Thoracic aorta (tissue), 2 donors: ENCODE results near the gene MYO1D. TPM values are rescaled to one million over a fixed set of nuclear protein-coding genes. Genes with fewer than 3 reads are reported as not detected.

Source experiments
- ATAC-seq: fragments of 150-250 bp; one replicate; pipeline ENCODE4 v1.8.0; 2017; ENCODE audit warnings: low read depth; ENCODE audit not compliant: insufficient number of reproducible peaks, low FRiP score
- DNase-seq: peaks from one replicate; pipeline ENCODE4 v3.0.0-alpha.2; 2020; ENCODE audit warnings: low spot score
- H3K27ac ChIP-seq, 2 donors: fragments of 200-600 bp; sonication (generic); 1 replicate in 1 of 2; 2 replicates in 1 of 2; pipeline ENCODE4 v1.5.1; 2016; ENCODE audit warnings: mild to moderate bottlenecking in 2 of 2, moderate library complexity in 2 of 2
- H3K27me3 ChIP-seq: fragments of 200-600 bp; sonication (generic); replicated peaks from 2 replicates; pipeline ENCODE4 v1.6.0; 2016; ENCODE audit warnings: mild to moderate bottlenecking; ENCODE audit not compliant: insufficient read depth
- H3K36me3 ChIP-seq: fragments of 200-600 bp; sonication (generic); one replicate; pipeline ENCODE4 v1.5.1; 2016
- H3K4me1 ChIP-seq, 2 donors: fragments of 200-600 bp; sonication (generic); 1 replicate in 1 of 2; 2 replicates in 1 of 2; pipeline versions ENCODE4 v1.5.1 to v1.6.0; 2016; ENCODE audit warnings: low read depth in 2 of 2, mild to moderate bottlenecking in 1 of 2; ENCODE audit not compliant: control insufficient read depth in 1 of 2
- H3K4me3 ChIP-seq: fragments of 200-600 bp; sonication (generic); 2 replicates; pipeline ENCODE4 v1.5.1; 2016; ENCODE audit warnings: mild to moderate bottlenecking
- H3K9me3 ChIP-seq: fragments of 200-600 bp; sonication (generic); 2 replicates; pipeline ENCODE4 v1.5.1; 2016
- total RNA-seq, 2 donors: library from RNA; depleted of rRNA; stranded (reverse); fragments of >200 nt; gene quantifications; one replicate each; pipeline versions ENCODE4 v1.1.0 to v1.2.3, GENCODE V29; 2016
- TF ChIP-seq, protein P1 (sequence below): fragments of 200-600 bp; sonication (generic); IDR thresholded peaks from one replicate; pipeline ENCODE4 v1.5.1; 2019; ENCODE audit warnings: antibody characterized with exemption

Gene MYO1D
- total RNA-seq, 2 donors from 2014 or later = 257 to 370 TPM

DNA sequence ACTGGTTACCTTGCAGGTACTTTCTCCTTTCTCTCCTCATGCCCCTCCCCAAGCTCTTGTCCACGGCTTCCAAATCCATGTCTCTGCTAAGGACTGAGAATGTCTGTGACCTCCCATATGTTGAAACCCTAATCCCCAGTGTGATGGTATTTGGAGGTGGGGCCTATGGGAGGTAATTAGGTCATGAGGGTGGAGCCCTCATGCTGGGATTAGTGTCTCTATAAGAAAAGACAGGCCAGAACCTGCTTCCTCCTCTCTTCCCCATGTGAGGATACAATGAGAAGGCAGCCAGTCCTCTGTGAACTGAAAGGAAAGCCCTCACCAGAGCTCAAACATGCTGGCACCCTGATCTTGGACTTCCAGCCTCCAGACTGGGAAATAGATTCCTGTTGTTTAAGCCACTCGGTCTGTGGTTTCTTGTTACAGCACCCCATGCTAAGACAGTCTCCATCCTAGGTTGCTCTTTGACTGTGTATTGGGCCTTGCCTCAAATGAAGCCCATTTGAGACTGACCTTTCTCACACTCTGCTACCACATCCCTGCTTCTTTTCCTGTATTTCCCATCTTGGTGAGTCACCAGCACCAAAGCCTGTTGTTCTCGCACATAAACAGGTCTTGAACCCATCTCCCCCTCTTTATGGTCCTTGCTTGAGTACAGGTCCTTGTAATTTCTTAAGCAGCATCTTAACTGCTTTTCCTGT is 255.2 kb downstream of the MYO1D start:
- no peaks in the 10 kb centered on the region for H3K9me3 ChIP-seq
- TF ChIP-seq, protein P1, sequence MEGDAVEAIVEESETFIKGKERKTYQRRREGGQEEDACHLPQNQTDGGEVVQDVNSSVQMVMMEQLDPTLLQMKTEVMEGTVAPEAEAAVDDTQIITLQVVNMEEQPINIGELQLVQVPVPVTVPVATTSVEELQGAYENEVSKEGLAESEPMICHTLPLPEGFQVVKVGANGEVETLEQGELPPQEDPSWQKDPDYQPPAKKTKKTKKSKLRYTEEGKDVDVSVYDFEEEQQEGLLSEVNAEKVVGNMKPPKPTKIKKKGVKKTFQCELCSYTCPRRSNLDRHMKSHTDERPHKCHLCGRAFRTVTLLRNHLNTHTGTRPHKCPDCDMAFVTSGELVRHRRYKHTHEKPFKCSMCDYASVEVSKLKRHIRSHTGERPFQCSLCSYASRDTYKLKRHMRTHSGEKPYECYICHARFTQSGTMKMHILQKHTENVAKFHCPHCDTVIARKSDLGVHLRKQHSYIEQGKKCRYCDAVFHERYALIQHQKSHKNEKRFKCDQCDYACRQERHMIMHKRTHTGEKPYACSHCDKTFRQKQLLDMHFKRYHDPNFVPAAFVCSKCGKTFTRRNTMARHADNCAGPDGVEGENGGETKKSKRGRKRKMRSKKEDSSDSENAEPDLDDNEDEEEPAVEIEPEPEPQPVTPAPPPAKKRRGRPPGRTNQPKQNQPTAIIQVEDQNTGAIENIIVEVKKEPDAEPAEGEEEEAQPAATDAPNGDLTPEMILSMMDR = no peak
- H3K27me3 ChIP-seq = no peaks in the 10 kb centered on the region
- H3K4me1 ChIP-seq = no peaks in the 10 kb centered on the region
- ATAC-seq = no peak
- H3K4me3 ChIP-seq = no peak overlapping the region
- H3K36me3 ChIP-seq = no peaks in the 10 kb centered on the region
- H3K27ac ChIP-seq = no peak overlapping the region
- no peak for DNase-seq

- ATAC-seq (no peak), DNase-seq (no peak)
- no peaks in the 10 kb centered on the region for H3K27me3 ChIP-seq
- no peaks in the 10 kb centered on the region for H3K4me1 ChIP-seq
- H3K9me3 ChIP-seq = no peaks in the 10 kb centered on the region
- H3K4me3 ChIP-seq = no peak overlapping the region
- TF ChIP-seq, protein P1 = no peak
- no peak overlapping the region for H3K27ac ChIP-seq
- H3K36me3 ChIP-seq = no peaks in the 10 kb centered on the region
Observed at GRCh38 chr17:32615326-32615725, 261.6 kb downstream of the MYO1D start.

DNA sequence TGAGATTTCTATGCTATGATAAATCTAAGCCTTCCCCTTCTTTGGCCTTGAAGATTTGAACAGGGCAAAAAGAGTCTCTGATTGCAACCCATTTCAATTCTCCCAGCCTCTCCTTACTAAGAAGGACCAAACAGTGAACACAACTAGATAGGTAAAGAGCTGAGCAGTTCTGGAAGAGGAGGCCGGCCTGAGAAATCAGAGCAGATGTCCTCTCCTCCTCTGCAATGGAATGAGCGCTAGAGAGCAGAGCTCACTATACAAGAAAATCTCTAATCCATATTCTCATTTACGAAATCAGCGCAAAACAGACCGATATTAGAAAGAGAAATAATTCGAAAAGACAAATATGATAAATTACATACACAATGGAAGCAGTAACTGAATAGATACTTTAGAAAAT is 266.0 kb downstream of the MYO1D start:
- Histone ChIP-seq H3K4me1 (no peaks in the 10 kb centered on the region), H3K27ac (no peak overlapping the region), H3K9me3 (no peaks in the 10 kb centered on the region), H3K36me3 (no peaks in the 10 kb centered on the region), H3K4me3 (no peak overlapping the region), H3K27me3 (no peaks in the 10 kb centered on the region)
- ATAC-seq (no peak), DNase-seq (no peak)
- TF ChIP-seq, protein P1 = no peak

GRCh38 chr17:32609884-32610650 is 266.9 kb downstream of the MYO1D start:
- DNase-seq = no peak
- TF ChIP-seq, protein P1 = no peak
- Histone ChIP-seq H3K27me3 (no peaks in the 10 kb centered on the region), H3K27ac (no peak overlapping the region), H3K36me3 (no peaks in the 10 kb centered on the region), H3K4me3 (no peak overlapping the region), H3K4me1 (no peaks in the 10 kb centered on the region), H3K9me3 (no peaks in the 10 kb centered on the region)
- no peak for ATAC-seq

- H3K4me3 ChIP-seq = no peak overlapping the region
- no peak overlapping the region for H3K27ac ChIP-seq
- no peaks in the 10 kb centered on the region for H3K27me3 ChIP-seq
- no peak for DNase-seq
- TF ChIP-seq, protein P1 = no peak
- H3K9me3 ChIP-seq = no peaks in the 10 kb centered on the region
- H3K4me1 ChIP-seq = no peaks in the 10 kb centered on the region
- peaks cover 5% of the 10 kb centered on the region for H3K36me3 ChIP-seq
- no peak for ATAC-seq
Observed at GRCh38 chr17:32609085-32609484, 267.8 kb downstream of the MYO1D start.
